ENCODE data around the gene ABCC9.

Gene ABCC9

GRCh38 chr12:21940549-21941505 lies at the start of gene ABCC9:
TSS of gene ABCC9 (minus strand) at chr12:21941426. CDS start at chr12:21936674, 4,752 bp downstream.
- no peak for DNase-seq

- DNase-seq = no peak
These were observed 48.7 kb upstream of the ABCC9 start for GRCh38 chr12:21989819-21990412.

DNA sequence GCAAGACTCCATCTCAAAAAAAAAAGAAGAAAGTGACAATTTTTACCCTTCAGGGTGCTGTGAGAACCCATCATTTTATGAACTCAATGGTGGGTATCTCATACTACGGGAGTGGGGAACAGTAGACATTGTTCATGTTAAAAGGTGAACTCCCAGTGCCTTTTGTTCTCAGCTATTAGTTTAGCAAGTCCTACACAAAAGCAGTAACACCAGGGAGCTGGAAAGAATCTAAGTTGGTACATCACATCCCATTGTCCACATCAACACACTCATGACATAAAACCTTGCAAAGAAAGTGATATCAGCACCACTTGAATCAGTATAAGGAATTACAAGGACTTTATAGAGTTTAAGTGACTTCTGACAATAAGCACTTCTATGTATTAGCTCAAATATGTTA lies 47.4 kb upstream of the ABCC9 start:
- DNase-seq = no peak

DNA sequence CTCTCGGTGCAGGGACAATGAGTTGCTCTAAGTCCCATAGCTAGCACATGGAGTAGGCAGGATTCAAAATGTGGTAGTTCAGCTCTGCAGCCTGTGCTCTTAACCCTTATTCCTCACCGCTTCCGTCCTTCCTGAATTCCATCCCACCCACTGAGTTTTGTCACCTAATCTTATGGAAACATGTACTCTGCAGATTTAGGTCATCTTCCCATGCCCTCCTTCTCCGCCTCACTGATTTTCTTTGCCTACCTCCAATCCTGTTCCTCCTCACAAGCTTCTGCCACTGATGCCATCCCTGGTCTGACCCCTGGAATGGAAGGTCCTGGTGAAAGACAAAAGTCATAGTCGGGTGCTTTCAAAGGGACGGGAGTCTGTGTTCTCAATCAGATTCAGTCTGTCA lies 46.5 kb upstream of the ABCC9 start:
- no peak for DNase-seq

DNA sequence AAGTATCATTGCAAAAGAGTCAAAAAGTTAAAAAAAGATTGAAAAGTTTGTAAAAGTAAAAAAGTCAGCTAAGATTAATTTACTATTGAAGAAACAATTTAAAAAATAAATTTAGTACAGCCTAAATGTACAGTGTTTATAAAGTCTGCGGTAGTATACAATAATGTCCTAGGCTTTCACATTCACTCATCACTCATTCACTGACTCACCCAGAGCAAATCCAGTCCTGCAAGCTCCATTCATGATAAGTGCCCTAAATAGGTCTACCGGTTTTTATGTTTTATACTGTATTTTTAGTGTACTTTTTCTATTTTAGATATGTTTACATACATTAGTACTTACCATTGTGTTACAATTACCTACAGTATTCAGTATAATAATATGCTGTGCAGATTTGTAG lies 43.9 kb upstream of the ABCC9 start:
- no peak for DNase-seq

DNA sequence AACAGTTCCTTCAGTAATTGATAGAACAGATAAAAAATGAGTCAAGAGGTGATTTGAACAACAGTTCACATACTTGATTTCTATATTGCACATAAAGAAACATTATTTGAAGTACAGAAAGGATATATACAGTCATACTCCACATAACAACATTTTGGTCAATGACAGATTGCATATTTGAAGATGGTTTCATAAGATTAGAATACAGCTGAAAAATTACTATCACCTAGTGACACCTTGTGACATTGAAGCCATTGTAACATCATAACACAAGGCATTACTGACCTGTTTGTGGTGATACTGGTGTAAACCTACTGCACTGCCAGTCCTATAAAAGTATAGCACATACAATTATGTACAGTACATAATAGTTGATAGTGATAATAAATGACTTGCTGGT lies 43.1 kb upstream of the ABCC9 start:
- DNase-seq = no peak

- no peak for DNase-seq
These were observed 41.9 kb upstream of the ABCC9 start for GRCh38 chr12:21983095-21983494.

DNA sequence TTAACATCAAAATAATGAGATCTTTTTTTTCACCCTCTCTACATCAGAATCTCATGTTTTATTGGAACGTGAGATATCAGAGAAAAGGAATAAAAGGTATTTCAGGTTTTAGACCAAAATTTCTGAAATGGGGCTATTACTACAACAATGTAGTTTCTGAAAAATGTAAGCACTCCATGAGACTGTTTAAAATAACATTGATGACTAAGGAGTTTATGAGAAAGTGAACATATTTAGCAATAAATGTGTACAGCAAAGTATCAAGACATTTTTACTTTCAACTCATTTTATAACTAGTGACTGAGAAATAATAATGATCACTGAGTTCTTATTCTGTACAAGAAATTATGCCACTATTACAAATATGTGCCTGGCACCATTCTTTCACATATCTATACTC lies 39.3 kb upstream of the ABCC9 start:
- DNase-seq = no peak

- no peak for DNase-seq
These were observed 34.1 kb upstream of the ABCC9 start for GRCh38 chr12:21975293-21975692.

- no peak for DNase-seq
These were observed 32.0 kb upstream of the ABCC9 start for GRCh38 chr12:21973221-21973620.

GRCh38 chr12:21972055-21972454 lies 30.8 kb upstream of the ABCC9 start:
- no peak for DNase-seq

GRCh38 chr12:21971344-21971743 lies 30.1 kb upstream of the ABCC9 start:
- no peak for DNase-seq

GRCh38 chr12:21962821-21963220 lies 21.6 kb upstream of the ABCC9 start:
- DNase-seq = no peak

- no peak for DNase-seq
These were observed 21.0 kb upstream of the ABCC9 start for GRCh38 chr12:21962236-21962635.

GRCh38 chr12:21950649-21951048 lies 9.4 kb upstream of the ABCC9 start:
- no peak for DNase-seq

- no peak for DNase-seq
These were observed 7.8 kb upstream of the ABCC9 start for GRCh38 chr12:21949036-21949435.

DNA sequence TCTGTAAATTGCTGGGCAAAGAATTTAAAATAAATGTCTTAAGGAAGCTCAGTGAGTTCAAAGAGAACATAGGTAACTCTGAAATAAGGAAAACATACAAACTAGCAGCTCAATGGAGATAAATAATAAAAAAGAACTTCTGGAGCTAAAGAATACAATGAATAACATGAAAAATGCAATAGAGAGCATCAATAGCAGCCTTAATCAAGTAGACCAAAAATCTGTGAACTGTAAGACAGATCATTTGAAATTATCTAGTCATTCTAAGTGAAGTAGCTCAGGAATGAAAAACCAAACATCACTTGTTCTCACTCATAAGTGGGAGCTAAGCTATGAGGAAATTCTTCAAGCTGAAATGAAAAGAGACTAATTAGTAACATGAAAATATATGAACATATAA lies 5.8 kb upstream of the ABCC9 start:
- no peak for DNase-seq

- no peak for DNase-seq
These were observed 3.8 kb upstream of the ABCC9 start for GRCh38 chr12:21945002-21945401.

DNA sequence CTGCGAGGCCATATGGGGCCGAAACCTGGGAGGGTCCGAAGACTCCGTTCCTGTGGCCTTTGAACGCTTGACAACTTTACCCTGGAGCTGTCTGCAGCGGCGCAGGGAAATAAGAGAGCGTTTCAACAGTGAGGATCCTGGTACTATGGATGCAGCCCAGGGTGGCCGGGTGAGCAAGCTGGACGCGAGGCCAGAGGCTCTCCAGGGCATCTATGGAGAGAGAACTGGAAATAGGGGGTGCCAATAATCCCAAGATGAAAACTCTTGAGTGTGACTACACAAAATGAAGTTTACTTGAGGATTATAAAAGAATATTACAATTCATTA lies 1.1 kb upstream of the ABCC9 start:
- no peak for DNase-seq

GRCh38 chr12:21941506-21942376 lies 515 bp upstream of the ABCC9 start:
- no peak for DNase-seq

GRCh38 chr12:21939435-21939834 lies 1.8 kb downstream of the ABCC9 start:
- DNase-seq = no peak

GRCh38 chr12:21938879-21939278 lies 2.3 kb downstream of the ABCC9 start:
- no peak for DNase-seq

DNA sequence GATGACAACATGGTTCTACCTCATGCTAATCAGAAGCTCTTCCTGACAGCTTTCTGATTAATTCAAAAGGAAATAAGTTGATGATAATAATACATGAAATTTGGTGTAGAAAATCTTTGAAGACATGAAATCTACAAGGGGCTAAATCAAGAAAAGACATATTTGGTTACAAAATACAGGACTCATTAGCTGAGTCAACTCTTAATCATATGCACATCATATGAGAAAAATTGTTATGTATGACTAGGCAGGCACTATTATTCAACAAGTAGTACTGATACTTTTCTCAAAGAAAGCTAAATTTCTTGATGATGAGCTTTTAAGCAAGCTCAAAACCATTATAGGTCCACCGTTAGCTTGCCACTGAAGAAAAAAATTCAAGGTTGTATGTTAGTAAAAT lies 7.1 kb downstream of the ABCC9 start:
- DNase-seq = no peak

DNA sequence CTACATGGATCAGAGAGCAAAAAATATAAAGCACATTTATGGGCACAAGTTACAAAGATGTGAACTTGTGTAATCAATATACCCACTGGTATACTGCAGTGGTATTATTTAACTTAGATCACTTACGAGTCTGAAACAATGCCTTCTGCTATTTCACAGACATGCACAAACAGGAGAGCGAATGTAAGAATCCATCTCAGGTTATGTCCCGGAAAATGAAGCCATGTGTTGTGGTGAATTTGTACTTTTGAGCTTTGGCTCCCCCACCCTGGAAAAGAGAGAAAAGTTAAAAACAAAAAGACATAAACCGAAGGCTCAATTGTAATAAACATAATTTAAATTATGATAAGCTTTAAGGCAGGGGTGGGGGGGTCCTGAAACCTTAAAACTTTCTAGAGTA lies 7.6 kb downstream of the ABCC9 start:
- no peak for DNase-seq

Measured in NCI-H774 (cell line).